HepG2 (cell line): ENCODE measurements around the gene ACTN3. TPM values are rescaled to one million over a fixed set of nuclear protein-coding genes. Genes with fewer than 3 reads are reported as not detected.

ENCODE experiments used
- ATAC-seq: fragments of 200-7000 bp; cut with Tn5 transposase; 3 replicates; pipeline ENCODE4 v1.9.1; 2020; ENCODE audit warnings: mild to moderate bottlenecking, moderate library complexity
- BruUV-seq: library from RNA; stranded (reverse); fragments of 400-500 nt; replicated peaks from 2 replicates; lab custom pipeline; 2021; lab: Mats Ljungman, UMichigan
- CTCF ChIA-PET: fragments of 300-600 bp; formaldehyde crosslinking; extraction: SDS; loops from one replicate; lab custom pipeline; 2021; ENCODE audit warnings: low total read pairs, inconsistent platforms, low intra/inter-chr PET ratio; lab: Yijun Ruan, JAX
- POLR2A ChIA-PET: fragments of 350-600 bp; sonication (Branson Sonifier 250); formaldehyde crosslinking; loops from one replicate; lab custom pipeline; 2020; ENCODE audit warnings: antibody characterized with exemption, inconsistent platforms; lab: Yijun Ruan, JAX
- DNase-seq: peaks from one replicate; pipeline ENCODE4 v3.0.0-alpha.2; 2015; ENCODE audit warnings: low spot score
- FAIRE-seq: peaks from 3 replicates; lab custom pipeline; 2011; peaks lifted over from hg19 to GRCh38; lab: Jason Lieb, UNC
- H2AFZ ChIP-seq: one replicate; pipeline ENCODE4 v1.6.1; 2011; ENCODE audit warnings: low read length, inconsistent platforms
- H3K27ac ChIP-seq: fragments of 300-600 bp; 3 replicates; pipeline ENCODE4 v1.8.0; 2011; ENCODE audit warnings: mixed run types, mild to moderate bottlenecking, mixed read lengths, low read length, inconsistent platforms; ENCODE audit not compliant: insufficient read depth; ENCODE audit errors: extremely low read length
- H3K27me3 ChIP-seq, 2 experiments: fragments of 200-600 bp in 1 of 2; 2 replicates in 1 of 2; 3 replicates in 1 of 2; pipeline versions ENCODE4 v1.6.0 to v1.8.0; 2011; ENCODE audit warnings: low read length in 2 of 2, mild to moderate bottlenecking in 2 of 2, moderate library complexity in 2 of 2, inconsistent platforms in 1 of 2; ENCODE audit not compliant: insufficient read depth in 2 of 2, control insufficient read depth in 1 of 2
- H3K36me3 ChIP-seq, 2 experiments: fragments of 200-600 bp in 1 of 2; replicated peaks in 1 of 2; 2 replicates in 1 of 2; 3 replicates in 1 of 2; pipeline versions ENCODE4 v1.5.1 to v1.8.0; 2011; ENCODE audit warnings: low read length in 2 of 2, inconsistent platforms in 1 of 2; ENCODE audit not compliant: insufficient read depth in 2 of 2, control insufficient read depth in 1 of 2
- H3K4me1 ChIP-seq: 2 replicates; pipeline ENCODE4 v1.5.1; 2012; ENCODE audit warnings: low read length, inconsistent platforms; ENCODE audit not compliant: insufficient read depth
- H3K4me2 ChIP-seq: 2 replicates; pipeline ENCODE4 v1.6.0; 2011; ENCODE audit warnings: low read depth, low read length, inconsistent platforms
- H3K4me3 ChIP-seq, 3 experiments: fragments of 200-600 bp in 1 of 3; sonication (generic), shearing (Covaris generic) in 1 of 3; replicated peaks in 1 of 3; 2 replicates each; pipeline ENCODE4 v1.5.1; 2011 to 2016; ENCODE audit warnings: low read length in 3 of 3, inconsistent platforms in 2 of 3, low read depth in 2 of 3, mild to moderate bottlenecking in 2 of 3, control low read depth in 1 of 3, mixed read lengths in 1 of 3; ENCODE audit not compliant: insufficient read depth in 1 of 3
- H3K79me2 ChIP-seq: one replicate; pipeline ENCODE4 v1.6.1; 2011; ENCODE audit warnings: low read length, inconsistent platforms; ENCODE audit not compliant: insufficient read depth
- H3K9ac ChIP-seq: 2 replicates; pipeline ENCODE4 v1.6.0; 2011; ENCODE audit warnings: mild to moderate bottlenecking, low read depth, low read length, inconsistent platforms; ENCODE audit not compliant: insufficient read depth
- H3K9me3 ChIP-seq: 2 replicates; pipeline ENCODE4 v1.5.1; 2012; ENCODE audit warnings: mild to moderate bottlenecking, low read length
- H4K20me1 ChIP-seq: 2 replicates; pipeline ENCODE4 v1.6.0; 2011; ENCODE audit warnings: inconsistent platforms, mild to moderate bottlenecking, low read length, moderate library complexity; ENCODE audit not compliant: insufficient read depth
- ATAD3A ChIP-seq: sonication (generic); formaldehyde crosslinking; IDR thresholded peaks from 2 replicates; pipeline ENCODE4 v1.4.0; 2020; ENCODE audit warnings: missing genetic modification reagents
- ETV5 ChIP-seq: IDR thresholded peaks from 2 replicates; pipeline ENCODE4 v1.6.1; 2018; ENCODE audit warnings: missing biosample characterization, missing genetic modification reagents, inconsistent platforms, borderline replicate concordance
- HOXA9 ChIP-seq: sonication (generic); formaldehyde crosslinking; IDR thresholded peaks from 2 replicates; pipeline ENCODE4 v1.8.1; 2022; ENCODE audit warnings: missing genetic modification reagents, mild to moderate bottlenecking, moderate library complexity, borderline replicate concordance
- MAFF ChIP-seq: IDR thresholded peaks from 2 replicates; pipeline ENCODE4 v1.6.1; 2011; ENCODE audit warnings: low read depth, low read length, improper control_type of control experiment
- MLLT10 ChIP-seq: sonication (generic); formaldehyde crosslinking; IDR thresholded peaks from 2 replicates; pipeline ENCODE4 v1.4.0; 2020; ENCODE audit warnings: missing genetic modification reagents
- NFRKB ChIP-seq: fragments of 450-650 bp; IDR thresholded peaks from 2 replicates; pipeline ENCODE4 v1.6.1; 2017
- POLR2AphosphoS2 ChIP-seq: IDR thresholded peaks from 2 replicates; pipeline ENCODE4 v1.6.1; 2011; ENCODE audit warnings: low read depth, low read length, improper control_type of control experiment
- ZNF180 ChIP-seq: sonication (generic); formaldehyde crosslinking; IDR thresholded peaks from 2 replicates; pipeline ENCODE4 v1.4.0; 2020; ENCODE audit warnings: low read depth, missing genetic modification reagents, borderline replicate concordance
- ZNF282 ChIP-seq: fragments of 450-650 bp; IDR thresholded peaks from 2 replicates; pipeline ENCODE4 v1.6.1; 2018; ENCODE audit not compliant: partially characterized antibody
- ZNF3 ChIP-seq: IDR thresholded peaks from 2 replicates; pipeline ENCODE4 v1.7.0; 2017; ENCODE audit warnings: inconsistent platforms
- WGBS: methylation state at CpG from one replicate; pipeline ENCODE4 v1.1.6; 2017; ENCODE audit warnings: low lambda C conversion rate; 5-methylcytosine and 5-hydroxymethylcytosine counted together
- in situ Hi-C: cut with HindIII; loops from 2 replicates; pipeline ENCODE4 v1.10.0; 2017; ENCODE audit warnings: low pct_unique_long_range_greater_than_20kb; ENCODE audit not compliant: extremely low pct_ligation_motif_present
- intact Hi-C: fragments of 100-400 bp; cut with micrococcal nuclease; formaldehyde crosslinking; loops from one replicate; pipeline ENCODE4 v1.10.0; 2022; ENCODE audit not compliant: unreplicated experiment
- polyA plus RNA-seq, 8 experiments: library from polyadenylated mRNA; depleted of rRNA in 3 of 8; stranded (reverse) in 7 of 8; unstranded in 1 of 8; fragments of >200 nt; fragmentation: Illumina TruSeq in 4 of 8; extraction: Trizol in 4 of 8; gene quantifications; 2 replicates each; pipeline versions ENCODE4 v1.2.1 to v1.2.3, GENCODE V29; 2011 to 2016; ENCODE audit warnings: low read depth in 4 of 8, missing spikeins in 1 of 8, mixed read lengths in 1 of 8; ENCODE audit not compliant: insufficient read depth in 1 of 8
- total RNA-seq, 5 experiments: library from RNA; depleted of rRNA; stranded (reverse); fragments of >200 nt; fragmentation: Illumina TruSeq; extraction: Trizol; gene quantifications; 2 replicates each; pipeline ENCODE4 v1.2.3, GENCODE V29; 2016; ENCODE audit warnings: low read depth in 1 of 5
- TF ChIP-seq, protein P1 (sequence below): sonication (generic); formaldehyde crosslinking; IDR thresholded peaks from 2 replicates; pipeline ENCODE4 v1.4.0; 2020; ENCODE audit warnings: mild to moderate bottlenecking, missing genetic modification reagents
- TF ChIP-seq, protein P2 (sequence below): sonication (generic); formaldehyde crosslinking; IDR thresholded peaks from 2 replicates; pipeline ENCODE4 v1.5.0; 2020; ENCODE audit warnings: mild to moderate bottlenecking, missing genetic modification reagents, borderline replicate concordance
- TF ChIP-seq, protein P3 (sequence below): sonication (generic); formaldehyde crosslinking; IDR thresholded peaks from 2 replicates; pipeline ENCODE4 v1.8.0; 2022; ENCODE audit warnings: mild to moderate bottlenecking, missing genetic modification reagents, borderline replicate concordance

ACTN3 gene
- total and polyA plus RNA-seq, 2 of the 13 experiments (the other 11 are each of a cell fraction or from before 2014, with no cell fraction given), result 0.04 to 0.09 TPM

DNA sequence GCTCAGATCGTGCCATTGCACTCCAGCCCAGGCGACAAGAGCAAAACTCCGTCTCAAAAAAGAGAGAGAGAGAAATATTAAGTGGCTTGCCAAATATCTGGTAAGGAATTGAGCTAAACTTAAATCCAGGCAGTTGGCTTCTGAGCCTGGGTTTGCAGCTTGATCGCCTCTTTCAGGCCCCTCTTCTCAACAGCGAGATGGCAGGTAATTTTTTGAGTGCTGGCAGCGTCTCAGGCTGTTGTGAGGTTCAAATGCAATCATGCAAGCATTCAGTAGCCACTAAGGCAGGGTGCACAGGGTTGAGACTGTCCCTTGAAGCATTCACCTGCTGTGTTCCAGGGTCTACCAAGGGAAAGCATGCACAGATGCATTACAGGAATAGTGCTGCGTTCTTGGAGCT lies 22.4 kb downstream of the ACTN3 start:
- no peaks in the 10 kb centered on the region for H3K79me2 ChIP-seq
- ATAC-seq, result no peak
- in situ Hi-C loops, result loop anchor here (25.0 kb wide), 1 partner anchor 268 kb away; the partner anchor contains the start of gene RCE1
- no TSS peak for BruUV-seq
- H4K20me1 ChIP-seq, result no peaks in the 10 kb centered on the region
- no peak for FAIRE-seq
- no peaks in the 10 kb centered on the region for H3K36me3 ChIP-seq
- TF ChIP-seq, protein P1, sequence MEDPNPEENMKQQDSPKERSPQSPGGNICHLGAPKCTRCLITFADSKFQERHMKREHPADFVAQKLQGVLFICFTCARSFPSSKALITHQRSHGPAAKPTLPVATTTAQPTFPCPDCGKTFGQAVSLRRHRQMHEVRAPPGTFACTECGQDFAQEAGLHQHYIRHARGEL, result no peak
- TF ChIP-seq ATAD3A (CRISPR knock-in tag) (no peak), NFRKB (no peak), ZNF282 (no peak), ZNF180 (CRISPR knock-in tag) (no peak), MAFF (no peak), MLLT10 (CRISPR knock-in tag) (no peak), ETV5 (CRISPR knock-in tag) (no peak), HOXA9 (CRISPR knock-in tag) (no peak), POLR2AphosphoS2 (no peak), ZNF3 (CRISPR knock-in tag) (no peak)
- TF ChIP-seq, protein P2, sequence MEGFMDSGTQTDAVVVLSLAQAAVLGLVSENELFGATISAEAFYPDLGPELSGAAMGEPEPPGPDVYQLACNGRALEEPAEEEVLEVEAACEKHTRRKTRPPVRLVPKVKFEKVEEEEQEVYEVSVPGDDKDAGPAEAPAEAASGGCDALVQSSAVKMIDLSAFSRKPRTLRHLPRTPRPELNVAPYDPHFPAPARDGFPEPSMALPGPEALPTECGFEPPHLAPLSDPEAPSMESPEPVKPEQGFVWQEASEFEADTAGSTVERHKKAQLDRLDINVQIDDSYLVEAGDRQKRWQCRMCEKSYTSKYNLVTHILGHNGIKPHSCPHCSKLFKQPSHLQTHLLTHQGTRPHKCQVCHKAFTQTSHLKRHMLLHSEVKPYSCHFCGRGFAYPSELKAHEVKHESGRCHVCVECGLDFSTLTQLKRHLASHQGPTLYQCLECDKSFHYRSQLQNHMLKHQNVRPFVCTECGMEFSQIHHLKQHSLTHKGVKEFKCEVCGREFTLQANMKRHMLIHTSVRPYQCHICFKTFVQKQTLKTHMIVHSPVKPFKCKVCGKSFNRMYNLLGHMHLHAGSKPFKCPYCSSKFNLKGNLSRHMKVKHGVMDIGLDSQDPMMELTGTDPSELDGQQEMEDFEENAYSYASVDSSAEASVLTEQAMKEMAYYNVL (CRISPR knock-in tag), result no peak
- TF ChIP-seq, protein P3, sequence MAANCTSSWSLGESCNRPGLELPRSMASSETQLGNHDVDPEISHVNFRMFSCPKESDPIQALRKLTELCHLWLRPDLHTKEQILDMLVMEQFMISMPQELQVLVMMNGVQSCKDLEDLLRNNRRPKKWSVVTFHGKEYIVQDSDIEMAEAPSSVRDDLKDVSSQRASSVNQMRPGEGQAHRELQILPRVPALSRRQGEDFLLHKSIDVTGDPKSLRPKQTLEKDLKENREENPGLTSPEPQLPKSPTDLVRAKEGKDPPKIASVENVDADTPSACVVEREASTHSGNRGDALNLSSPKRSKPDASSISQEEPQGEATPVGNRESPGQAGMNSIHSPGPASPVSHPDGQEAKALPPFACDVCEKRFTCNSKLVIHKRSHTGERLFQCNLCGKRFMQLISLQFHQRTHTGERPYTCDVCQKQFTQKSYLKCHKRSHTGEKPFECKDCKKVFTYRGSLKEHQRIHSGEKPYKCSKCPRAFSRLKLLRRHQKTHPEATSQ (CRISPR knock-in tag), result no peak
- H3K9me3 ChIP-seq, result no peaks in the 10 kb centered on the region
- DNase-seq, result no peak
- intact Hi-C loops, result no loop called here
- no peak overlapping the region for H2AFZ ChIP-seq
- H3K27ac ChIP-seq, result no peak overlapping the region
- no peak overlapping the region for H3K9ac ChIP-seq
- H3K27me3 ChIP-seq, result peaks cover 3 to 38% of the 10 kb centered on the region in 2 experiments; a peak in 4 of 5 replicates
- H3K4me2 ChIP-seq, result no peak overlapping the region
- no peaks in the 10 kb centered on the region for H3K4me1 ChIP-seq
- ChIA-PET POLR2A (no interaction called here), CTCF (no interaction called here)
- WGBS, result 63% methylated on average over 5 of the region's 7 CpGs
- H3K4me3 ChIP-seq, result no peak overlapping the region
